Activated naive CD8-positive, alpha-beta T cell treated with anti-CD3 and anti-CD28 coated beads, Interleukin-2, amount 50 U/mL, for 16 hours (primary cell): ENCODE measurements around the gene FNDC5.
"Not testable (repeated sequence)": the region's sequence is repeated elsewhere in the genome, so short reads cannot be mapped to it uniquely, and the experiment has no call there.

Experiments used
- DNase-seq: peaks from one replicate; pipeline ENCODE4 v3.0.0-alpha.2; 2020; ENCODE audit warnings: low read depth, low spot score

FNDC5 gene

DNA sequence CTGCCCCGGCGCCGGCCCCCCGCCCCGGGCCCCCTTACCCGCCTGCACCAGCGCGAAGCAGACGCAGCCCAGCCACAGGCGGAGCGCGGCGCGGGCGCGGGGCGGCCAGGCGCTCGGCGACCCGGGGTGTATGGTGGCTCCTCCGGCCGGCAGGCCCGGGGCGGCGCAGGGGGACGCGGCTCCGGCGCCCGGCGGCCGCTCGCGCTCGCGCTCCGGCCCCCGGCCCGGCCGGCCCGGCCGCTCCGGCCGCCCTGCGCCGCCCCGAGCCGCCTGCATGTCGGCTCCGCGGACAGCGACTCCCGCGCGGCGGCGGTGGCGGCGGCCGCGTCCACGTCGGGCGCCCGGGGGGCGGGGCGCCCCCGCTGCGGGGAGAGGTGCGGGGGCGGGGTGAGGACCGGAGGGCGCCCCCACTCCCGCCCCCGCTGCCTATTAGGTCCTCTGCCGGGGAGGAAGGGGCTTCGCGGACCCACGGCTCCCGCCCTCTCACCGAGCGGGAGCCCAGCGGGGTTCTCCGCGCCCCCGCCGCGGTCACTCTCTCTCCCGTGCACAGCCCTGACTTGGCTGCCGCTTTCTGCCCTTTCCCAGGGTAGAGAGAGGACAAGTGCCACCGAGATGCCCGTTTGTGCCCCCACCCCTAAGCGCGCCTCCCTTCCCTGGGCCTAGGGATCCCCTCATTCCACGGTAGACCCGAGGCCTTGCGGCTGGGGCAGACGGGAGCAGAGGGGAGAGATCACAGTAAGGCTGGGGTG lies at the start of gene FNDC5:
FNDC5 (minus strand) TSS at position 298 of the 749 bp plus-strand sequence.
- no peak for DNase-seq

DNA sequence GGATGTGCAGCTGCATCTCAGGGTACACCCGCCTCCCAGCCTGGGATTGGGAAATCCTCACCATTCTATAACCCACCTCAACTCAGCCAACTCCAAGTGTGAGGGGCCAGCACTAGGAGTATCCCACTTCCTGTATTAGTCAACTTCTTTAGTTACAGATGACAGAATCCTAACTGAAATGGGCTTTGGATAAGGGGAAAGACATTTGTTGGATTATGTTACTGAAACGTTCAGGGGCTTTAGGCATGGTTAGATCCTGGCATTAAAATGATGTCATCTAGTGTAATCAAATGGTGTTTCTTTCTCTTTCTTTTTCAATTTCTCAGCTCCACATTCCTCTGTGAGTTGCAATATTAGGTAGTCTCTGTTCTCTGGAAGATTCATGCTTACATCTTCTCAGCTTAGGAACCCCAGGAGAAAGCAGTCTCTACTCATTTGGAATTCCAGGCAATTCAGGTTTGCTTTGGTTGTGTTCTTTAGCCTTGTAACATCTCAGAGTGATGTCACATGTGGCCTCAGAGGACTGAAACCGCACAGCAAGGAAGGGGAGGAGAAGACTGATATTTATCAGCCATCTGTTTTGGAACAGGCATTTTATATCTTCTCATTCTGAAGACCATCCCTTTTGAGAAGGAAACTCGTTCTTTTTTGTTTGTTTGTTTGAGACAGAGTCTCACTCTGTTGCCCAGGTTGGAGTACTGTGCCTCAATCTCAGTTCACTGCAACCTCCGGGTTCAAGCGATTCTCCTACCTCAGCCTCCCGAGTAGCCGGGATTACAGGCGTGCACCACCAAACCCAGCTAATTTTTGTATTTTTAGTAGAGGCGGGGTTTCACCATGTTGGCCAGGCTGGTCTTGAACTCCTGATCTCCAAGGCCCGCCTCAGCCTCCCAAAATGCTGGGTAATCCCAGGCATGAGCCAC lies 49.4 kb upstream of the FNDC5 start:
- DNase-seq: no peak

DNA sequence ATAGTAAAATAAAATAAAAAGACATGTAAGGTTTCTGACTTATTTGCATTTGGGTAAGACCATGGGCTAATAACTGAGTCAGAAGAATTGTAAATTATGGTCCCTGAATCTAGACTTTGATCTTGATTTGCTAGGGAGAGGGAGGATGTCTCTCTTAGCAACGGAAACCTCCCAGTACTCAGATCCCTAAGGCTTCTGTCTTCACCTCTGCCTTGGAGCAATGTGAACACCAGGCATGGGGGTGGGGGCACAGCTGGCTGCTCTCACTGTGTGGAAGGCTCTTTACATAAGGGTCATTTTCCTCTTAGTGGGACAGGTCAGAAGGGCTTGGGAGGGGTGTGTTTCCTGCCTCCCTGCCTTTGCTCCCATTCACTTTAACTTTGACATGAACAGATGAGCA lies 47.5 kb upstream of the FNDC5 start:
- no peak for DNase-seq

DNA sequence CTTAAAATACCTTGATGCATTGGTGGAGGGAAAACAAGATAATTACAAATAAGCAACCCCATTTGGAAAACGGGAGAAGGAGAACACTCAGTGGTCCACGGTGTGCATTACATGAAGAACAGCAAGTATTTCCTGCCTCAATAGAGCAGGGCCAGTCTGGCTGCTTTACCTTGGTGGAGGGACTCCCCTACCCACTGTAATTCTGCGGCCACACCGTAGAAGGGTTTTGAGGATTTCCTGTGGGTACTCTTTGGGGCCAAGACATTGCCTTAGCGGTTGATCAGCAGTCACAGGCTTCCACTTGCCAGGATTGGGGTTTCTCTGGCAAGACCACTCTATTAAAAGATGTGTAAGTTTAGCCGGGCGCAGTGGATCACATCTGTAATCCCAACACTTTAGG lies 46.8 kb upstream of the FNDC5 start:
- no peak for DNase-seq

DNA sequence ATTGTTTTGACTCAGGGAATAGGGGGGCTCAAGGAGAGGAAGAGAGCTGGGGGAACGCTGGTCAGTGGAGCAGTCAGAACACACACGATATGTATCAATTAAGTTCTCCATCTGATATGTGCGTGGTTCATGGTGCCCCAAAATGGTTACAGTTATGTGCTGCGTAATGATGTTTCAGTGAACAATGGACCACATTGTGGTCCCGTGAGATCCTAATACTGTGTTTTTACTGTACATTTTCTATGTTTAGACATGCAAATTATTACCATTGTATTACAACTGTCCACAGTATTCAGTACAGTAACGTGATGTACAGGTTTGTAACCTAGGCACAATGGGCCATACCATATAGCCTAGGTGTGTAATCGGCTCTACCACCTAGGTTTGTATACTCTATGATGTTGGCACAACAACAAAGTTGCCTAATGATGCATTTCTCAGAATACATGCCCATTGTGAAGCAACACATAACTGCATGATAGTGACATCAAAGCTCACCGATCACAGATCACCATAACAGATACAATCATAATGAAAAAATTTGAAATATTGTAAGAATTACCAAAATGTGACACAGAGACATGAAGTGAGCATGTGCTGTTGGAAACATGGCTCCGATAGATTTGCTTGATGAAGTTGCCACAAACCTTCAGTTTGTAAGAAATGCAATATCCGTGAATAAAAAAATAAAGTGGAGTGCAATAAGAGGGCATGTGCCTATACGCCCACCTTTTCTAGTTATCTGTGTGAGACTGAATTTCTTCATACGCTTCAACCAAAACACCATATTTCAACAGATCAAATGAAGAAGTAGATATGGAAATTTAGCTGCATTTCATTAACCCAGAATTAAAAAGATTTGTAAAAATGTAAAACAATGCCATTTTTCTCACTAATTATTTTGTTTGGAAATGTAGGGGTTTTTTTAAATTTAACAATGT lies 45.3 kb upstream of the FNDC5 start:
- no peak for DNase-seq

DNA sequence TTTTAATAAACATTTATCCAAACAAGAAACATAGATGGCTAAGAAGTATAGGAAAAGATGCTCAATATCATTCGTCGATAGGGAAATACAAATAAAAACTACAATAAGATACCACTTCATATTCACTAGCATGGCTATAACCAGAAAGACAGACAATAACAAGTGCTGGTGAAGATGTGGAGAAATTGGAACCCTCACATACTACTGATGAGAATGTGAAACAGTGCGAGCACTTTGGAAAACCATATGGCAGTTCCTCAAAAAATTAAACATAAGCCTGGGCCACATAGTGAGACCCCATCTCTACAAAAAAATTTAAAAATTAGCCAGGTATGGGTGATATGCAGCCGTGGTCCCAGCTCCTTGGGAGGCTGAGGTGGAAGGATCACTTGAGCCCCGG lies 39.6 kb upstream of the FNDC5 start:
- DNase-seq: no peak

DNA sequence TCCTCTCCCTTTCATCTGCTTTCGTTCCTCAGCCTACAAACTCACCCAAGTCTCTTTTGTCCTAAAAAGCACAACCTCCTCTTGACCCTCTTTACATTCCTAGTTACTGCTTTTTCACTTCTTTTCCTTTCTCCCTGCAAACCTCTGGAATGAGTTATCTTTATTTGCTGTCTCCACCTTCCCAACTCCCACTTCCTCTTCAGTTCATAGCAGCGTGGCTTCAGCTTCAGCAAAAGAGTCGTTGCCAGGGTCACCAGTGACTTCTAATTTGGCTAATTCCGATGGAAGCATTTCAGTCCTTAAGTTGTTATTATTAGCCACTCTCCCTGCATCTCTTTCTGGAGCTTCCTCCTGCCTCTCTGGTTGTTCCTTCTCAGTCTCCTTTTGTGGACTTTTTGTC lies 36.7 kb upstream of the FNDC5 start:
- no peak for DNase-seq

DNA sequence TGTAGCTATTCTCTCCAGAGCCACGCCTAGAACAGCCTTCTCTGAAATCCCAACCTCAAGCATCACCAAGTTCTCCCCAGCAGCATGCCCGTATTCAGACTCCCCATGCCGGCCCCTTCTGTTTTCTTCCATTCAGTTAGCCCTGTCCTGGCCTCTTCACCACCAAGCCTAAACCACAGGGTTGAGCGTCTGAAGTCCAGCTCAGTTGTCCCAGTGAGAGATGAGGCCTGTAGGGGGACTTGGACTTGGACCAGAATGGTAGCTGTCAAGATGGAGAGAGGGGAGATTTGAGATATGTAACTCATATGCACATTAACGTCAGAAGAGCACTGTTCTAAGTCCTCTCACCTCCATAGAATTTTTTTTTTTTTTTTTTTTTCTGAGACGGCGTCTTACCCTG lies 35.9 kb upstream of the FNDC5 start:
- no peak for DNase-seq

DNA sequence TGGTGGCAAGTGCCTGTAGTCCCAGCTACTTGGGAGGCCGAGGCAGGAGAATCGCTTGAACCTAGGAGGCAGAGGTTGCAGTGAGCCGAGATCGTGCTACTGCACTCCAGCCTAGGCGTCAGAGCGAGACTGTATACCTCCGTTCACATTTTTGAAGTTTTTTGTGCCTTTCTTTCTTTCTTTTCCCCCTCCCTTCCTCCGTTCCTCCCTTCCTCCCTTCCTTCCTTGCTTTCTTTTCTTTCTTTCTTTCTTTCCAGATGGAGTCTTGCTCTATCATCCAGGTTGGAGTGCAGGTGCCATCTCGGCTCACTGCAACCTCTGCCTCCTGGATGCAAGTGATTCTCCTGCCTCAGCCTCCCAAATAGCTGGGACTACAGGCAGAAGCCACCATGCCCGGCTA lies 34.9 kb upstream of the FNDC5 start:
- DNase-seq: not testable (repeated sequence)

DNA sequence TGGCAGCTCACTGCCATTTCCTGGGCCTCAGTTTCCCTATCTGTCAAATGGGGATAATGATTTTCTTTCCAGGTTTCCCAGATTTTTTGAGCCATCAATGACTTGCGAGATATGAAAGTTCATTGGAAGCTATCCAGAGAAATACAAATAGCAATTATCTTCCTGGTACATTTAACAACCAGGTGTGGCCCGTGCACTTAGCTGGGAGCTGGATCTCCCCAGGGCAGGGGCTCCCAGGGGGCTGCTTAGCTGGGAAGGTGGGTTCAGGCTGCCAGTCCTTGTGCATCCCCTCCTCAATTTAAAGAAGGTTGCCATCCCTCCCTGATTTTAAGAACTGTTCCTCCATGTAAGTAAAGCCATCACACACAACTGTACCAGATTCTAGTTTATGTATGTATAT lies 34.1 kb upstream of the FNDC5 start:
- DNase-seq: no peak

DNA sequence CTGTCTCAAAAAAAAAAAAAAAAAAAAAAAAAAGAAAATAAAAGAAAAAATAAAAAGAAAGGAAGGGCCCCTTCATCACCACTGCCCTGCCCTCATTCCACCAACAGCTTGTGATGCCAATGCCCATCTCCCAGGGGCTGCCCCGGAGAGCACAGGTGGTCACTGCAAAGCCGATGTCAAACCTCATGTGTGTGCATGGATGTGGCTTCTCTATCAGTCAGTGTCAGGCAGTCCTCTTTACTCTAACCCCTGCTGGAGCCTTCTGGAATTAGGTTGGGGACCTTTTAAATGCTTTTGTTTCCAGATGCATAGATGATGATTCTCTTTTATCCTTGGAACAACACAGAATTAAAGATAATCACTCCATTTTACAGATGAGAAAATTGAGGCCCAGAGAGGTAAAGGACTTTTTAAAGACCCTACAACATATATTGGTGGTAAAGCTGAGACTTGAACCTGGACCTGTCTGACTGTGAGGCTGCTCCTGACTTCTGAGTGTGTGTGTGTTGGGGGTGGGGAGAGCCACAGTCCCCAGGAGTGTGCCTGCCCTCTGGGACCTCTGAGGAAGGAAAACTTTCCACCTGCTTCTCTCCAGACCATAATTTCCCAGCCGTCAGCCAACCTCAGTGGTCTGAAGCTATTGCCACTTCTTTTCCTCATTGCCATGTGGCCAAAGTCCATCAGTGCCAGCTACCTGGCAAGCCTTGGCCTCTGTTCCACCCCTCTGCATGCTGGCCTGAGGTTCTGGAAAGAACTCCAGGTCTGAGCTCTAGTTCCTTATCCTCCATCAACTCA lies 33.5 kb upstream of the FNDC5 start:
- DNase-seq: no peak

DNA sequence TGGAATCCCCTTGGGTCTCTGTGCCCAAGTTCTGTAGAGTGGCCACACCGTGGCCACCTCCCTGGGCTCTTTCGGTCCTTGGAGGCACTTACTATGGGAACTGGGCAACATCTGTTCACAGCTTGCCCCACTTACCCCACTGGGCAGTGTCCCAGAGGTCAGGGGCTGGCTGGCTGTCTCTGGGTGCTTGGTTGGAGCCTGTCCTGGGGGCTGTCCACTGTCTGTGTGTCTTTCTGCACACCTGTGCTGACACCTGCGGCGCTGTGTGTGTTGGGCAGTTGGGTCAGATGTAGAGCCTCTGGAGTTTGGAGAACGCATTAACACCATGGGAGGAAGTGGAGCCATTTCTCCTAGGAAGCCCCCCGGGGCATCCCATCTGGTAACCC lies 31.8 kb upstream of the FNDC5 start:
- DNase-seq: no peak

DNA sequence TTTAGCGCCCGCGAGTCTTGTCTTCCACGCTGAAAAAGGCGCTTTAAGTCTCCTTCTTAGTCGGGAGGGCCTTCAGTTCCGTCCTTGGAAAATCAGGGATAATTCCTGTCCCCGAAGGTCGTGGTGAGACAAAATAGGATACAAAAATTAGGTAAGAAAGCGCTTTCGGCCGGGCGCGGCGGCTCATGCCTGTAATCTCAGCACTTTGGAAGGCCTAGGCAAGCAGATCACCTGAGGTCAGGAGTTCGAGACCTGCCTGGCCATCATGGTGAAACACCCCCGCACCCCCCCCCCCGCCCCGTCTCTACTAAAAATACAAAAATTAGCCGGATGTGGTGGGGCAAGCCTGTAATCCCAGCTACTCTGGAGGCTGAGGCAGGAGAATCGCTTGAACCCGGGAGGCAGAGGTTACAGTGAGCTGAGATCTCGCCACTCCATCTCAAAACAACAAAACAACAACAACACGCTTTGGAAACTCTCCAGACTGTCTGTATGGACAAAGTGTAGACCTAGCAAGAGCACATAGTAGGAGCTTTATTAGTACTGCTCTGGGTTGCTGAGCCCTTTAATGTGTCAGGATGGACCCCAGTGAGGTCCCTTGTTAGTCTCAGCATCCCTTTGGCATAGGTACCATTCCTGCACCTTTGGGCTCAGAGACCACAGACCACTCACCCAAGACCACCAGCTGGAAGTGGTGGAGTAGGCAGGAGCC lies 31.3 kb upstream of the FNDC5 start:
- DNase-seq: no peak

DNA sequence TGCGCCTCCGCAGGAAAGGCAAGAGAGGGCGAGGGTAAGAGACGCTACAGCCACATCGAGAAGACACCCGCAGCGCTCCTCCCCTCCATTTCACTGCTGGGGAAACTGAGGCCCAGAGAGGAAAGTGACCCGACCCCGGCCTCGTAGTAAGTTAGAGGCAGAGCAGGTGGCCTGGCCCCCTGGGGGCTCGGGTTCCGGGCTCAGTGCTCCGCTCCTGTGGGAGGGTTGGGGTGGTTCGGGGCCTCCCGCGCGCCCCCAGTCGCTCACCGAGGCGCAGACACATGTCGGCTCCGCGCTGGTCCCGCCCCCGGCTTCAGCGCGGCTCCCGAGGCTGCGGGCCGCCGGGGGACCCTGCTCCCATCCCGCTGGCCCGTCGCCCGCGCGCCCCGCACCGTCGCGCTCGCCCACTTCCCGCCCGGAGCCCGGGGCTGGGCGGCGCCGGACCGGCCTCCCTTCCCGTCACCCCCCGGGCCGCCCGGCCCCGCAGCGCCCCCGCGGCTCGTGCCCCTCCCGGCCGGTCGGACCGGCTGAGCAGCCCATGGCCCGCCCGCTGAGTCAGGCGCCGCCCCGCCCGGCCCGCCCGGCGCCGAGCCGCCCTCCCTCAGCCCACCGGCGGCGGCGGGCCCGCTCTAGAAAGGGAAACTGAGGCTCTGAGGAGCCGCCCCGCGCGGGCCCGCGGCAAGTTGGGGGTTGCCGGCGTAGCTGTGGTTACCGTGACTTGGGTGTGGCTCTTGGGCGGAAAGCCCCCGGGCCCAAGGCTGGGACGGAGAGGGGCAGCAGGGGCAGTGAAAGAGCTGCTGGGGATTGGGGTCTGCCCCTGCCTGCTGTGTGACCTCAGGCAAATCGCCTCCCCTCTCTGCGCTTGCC lies 30.5 kb upstream of the FNDC5 start, which contains the start of gene TMEM54:
TMEM54 (minus strand) TSS at position 434 of the 867 bp plus-strand sequence; CDS start at position 283, 151 bp downstream.
- no peak for DNase-seq

DNA sequence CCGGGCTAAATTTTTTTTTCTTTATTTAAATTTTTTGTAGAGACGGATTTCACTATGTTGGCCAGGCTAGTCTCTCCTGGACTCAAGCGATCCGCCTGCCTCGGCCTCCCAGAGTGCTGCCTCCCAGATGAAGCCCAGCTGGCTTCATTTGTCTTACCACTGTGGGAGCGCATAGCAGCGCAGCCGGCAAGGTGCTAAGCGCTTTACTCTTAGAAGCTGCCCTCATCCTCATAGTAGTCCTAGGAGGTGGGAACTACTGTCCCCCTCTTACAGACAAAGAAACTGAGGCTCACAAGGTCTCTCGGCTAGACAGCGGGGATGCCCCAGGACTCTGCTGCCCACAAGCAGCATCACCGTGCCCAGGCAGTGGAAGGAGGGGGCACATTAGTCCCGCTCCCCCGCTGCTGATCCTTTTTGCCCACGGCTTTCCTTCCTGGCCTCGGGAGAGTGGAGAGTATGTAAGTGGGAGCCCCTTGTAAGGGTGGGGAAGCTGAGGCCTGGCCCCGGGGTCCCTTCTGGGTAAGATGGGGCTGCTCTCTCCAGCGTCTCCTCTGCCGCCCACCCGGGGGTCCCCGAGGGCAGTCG lies 29.8 kb upstream of the FNDC5 start:
- no peak for DNase-seq

DNA sequence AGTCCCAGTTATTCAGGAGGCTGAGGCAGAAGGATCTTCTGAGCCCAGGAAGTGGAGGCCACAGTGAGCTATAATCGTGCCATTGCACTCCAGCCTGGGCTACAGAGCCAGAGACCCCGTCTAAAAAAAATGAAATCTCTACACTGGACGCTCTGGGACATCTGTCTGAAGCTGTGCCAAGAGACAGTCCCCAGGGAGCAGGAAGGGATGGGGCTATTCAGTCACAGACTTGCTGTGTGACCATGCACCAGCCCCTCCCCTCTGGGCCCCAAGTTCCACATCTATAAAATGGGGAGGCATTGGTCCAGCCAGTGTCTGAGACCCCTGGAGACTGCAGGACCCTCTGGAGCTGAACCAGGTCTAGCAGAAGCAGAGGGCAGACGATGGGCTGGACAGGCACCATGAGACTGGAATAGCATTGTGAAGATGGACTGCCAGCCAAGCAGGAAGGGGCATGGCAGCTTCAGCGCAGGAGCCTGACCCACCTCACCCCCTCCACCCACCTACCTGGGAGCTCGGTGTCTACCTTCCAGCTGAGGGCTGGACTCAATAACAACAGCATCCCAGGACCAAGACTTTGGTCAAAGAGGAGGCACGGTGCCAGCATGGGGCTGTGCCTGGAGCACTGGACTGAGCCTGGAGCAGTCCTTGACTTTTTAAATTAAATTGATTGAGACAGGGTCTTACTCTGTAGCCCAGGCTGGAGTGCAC lies 29.0 kb upstream of the FNDC5 start:
- no peak for DNase-seq

DNA sequence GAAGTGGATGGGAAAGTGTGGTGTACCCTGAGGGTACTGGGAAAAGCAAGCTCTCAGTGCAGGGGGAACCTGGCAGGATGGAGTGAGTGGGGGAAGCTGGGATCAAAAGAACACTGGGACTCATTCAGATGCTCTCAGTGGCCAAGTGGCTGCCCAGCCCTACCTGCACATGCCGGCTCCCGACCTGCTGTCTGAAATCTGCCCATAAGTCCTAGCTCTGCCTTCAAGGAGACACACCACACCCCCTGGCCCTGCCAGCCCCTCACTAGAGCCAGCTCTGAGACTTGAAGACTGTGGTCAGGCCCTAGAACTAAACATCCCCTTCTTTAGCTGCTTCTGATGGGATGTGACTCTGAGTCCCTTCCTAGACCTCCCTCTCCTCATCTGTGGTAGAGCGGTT lies 28.2 kb upstream of the FNDC5 start:
- no peak for DNase-seq

DNA sequence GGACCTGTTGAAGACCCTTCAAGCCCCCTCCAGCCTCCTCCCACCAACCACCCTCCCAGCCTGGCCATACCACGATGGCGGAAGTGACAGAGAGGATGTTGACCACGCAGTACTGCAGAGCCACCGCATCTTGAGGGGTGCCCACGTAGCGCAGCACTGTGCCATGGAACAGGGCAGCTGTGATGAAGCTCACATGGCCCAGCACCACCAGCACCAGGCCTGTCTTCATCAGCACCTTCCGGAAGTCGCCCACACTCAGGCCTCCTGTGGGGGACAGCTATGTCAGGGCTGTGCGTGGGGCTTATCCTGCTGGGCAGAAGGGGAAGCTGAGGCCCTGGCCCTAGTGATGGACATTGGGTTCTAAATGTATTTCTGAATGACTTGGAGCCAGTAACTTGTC lies 27.3 kb upstream of the FNDC5 start:
- DNase-seq: no peak
